GM12878 (cell line): ENCODE measurements around the gene ATXN2. TPM values are rescaled to one million over a fixed set of nuclear protein-coding genes. Genes with fewer than 3 reads are reported as not detected.

ENCODE experiments used
- ATAC-seq: fragments of 200-7000 bp; cut with Tn5 transposase; 3 replicates; pipeline ENCODE4 v1.9.1; 2020; ENCODE audit warnings: mild to moderate bottlenecking, moderate library complexity
- BruUV-seq: library from RNA; stranded (reverse); fragments of 400-500 nt; replicated peaks from 2 replicates; lab custom pipeline; 2021; lab: Mats Ljungman, UMichigan
- CTCF ChIA-PET: fragments of 300-600 bp; sonication (Branson Sonifier 250); formaldehyde crosslinking; extraction: SDS; loops from one replicate; lab custom pipeline; 2021; ENCODE audit warnings: inconsistent platforms; lab: Yijun Ruan, JAX
- POLR2A ChIA-PET: fragments of 350-600 bp; formaldehyde crosslinking; extraction: SDS; loops from one replicate; lab custom pipeline; 2021; ENCODE audit warnings: inconsistent platforms; lab: Charles Lee
- RAD21 ChIA-PET: fragments of 300-600 bp; sonication (Branson Sonifier 250); formaldehyde crosslinking; loops from one replicate; lab custom pipeline; 2023; ENCODE audit warnings: antibody characterized with exemption; ENCODE audit not compliant: unreplicated experiment; lab: Charles Lee
- SMC1A ChIA-PET: fragments of 300-600 bp; sonication (Branson Sonifier 250); formaldehyde crosslinking; loops from one replicate; lab custom pipeline; 2023; ENCODE audit not compliant: unreplicated experiment, uncharacterized antibody; lab: Charles Lee
- DNase-seq: peaks from one replicate; pipeline ENCODE4 v3.0.0-alpha.2; 2011; ENCODE audit warnings: low read depth, low spot score
- FAIRE-seq: peaks from 3 replicates; lab custom pipeline; 2011; peaks lifted over from hg19 to GRCh38; lab: Jason Lieb, UNC
- H2AFZ ChIP-seq: 2 replicates; pipeline ENCODE4 v1.6.0; 2011; ENCODE audit warnings: low read depth, low read length, control low read depth; ENCODE audit not compliant: control insufficient read depth
- H3K27ac ChIP-seq: 2 replicates; pipeline ENCODE4 v1.5.1; 2011; ENCODE audit warnings: control low read depth; ENCODE audit not compliant: control insufficient read depth, insufficient read depth
- H3K27me3 ChIP-seq, 2 experiments: replicated peaks in 1 of 2; 2 replicates each; pipeline versions ENCODE4 v1.6.0 to v1.6.1; 2011; ENCODE audit warnings: low read length in 1 of 2; ENCODE audit not compliant: control insufficient read depth in 2 of 2, insufficient read depth in 2 of 2
- H3K36me3 ChIP-seq, 2 experiments: 2 replicates each; pipeline ENCODE4 v1.5.1; 2011; ENCODE audit warnings: low read length in 1 of 2; ENCODE audit not compliant: control insufficient read depth in 2 of 2, insufficient read depth in 2 of 2
- H3K4me1 ChIP-seq: 2 replicates; pipeline ENCODE4 v1.6.1; 2011; ENCODE audit warnings: mild to moderate bottlenecking, low read length, moderate library complexity, mixed read lengths; ENCODE audit not compliant: control insufficient read depth, insufficient read depth
- H3K4me2 ChIP-seq: 2 replicates; pipeline ENCODE4 v1.6.0; 2011; ENCODE audit warnings: control low read depth; ENCODE audit not compliant: control insufficient read depth, insufficient read depth
- H3K4me3 ChIP-seq: fragments of 200-600 bp; sonication (generic); 2 replicates; pipeline ENCODE4 v1.5.1; 2016
- H3K79me2 ChIP-seq: 2 replicates; pipeline ENCODE4 v1.6.0; 2011; ENCODE audit warnings: low read length; ENCODE audit not compliant: control insufficient read depth, insufficient read depth
- H3K9ac ChIP-seq: 2 replicates; pipeline ENCODE4 v1.8.0; 2011; ENCODE audit warnings: low read length, control low read depth, mixed read lengths; ENCODE audit not compliant: control insufficient read depth, insufficient read depth
- H3K9me3 ChIP-seq: replicated peaks from 3 replicates; pipeline ENCODE4 v1.5.1; 2011; ENCODE audit warnings: mild to moderate bottlenecking, low read length; ENCODE audit not compliant: control insufficient read depth, insufficient read depth
- H4K20me1 ChIP-seq: 2 replicates; pipeline ENCODE4 v1.6.0; 2011; ENCODE audit not compliant: control insufficient read depth, insufficient read depth
- MYB ChIP-seq: fragments of 150-350 bp; IDR thresholded peaks from 2 replicates; pipeline ENCODE4 v1.6.1; 2014; ENCODE audit warnings: mild to moderate bottlenecking, low read depth, low read length, borderline replicate concordance
- MYC ChIP-seq: IDR thresholded peaks from 2 replicates; pipeline ENCODE4 v1.6.1; 2011; ENCODE audit warnings: mild to moderate bottlenecking, low read length, moderate library complexity, inconsistent platforms; ENCODE audit not compliant: insufficient read depth, insufficient replicate concordance, insufficient read length, severe bottlenecking
- NFXL1 ChIP-seq: fragments of 450-650 bp; IDR thresholded peaks from 2 replicates; pipeline ENCODE4 v1.6.1; 2017; ENCODE audit warnings: antibody characterized with exemption, mild to moderate bottlenecking, borderline replicate concordance
- NR2F1 ChIP-seq: fragments of 450-650 bp; conservative IDR thresholded peaks from 2 replicates; pipeline ENCODE4 v1.6.1; 2017; ENCODE audit warnings: mild to moderate bottlenecking
- PAX8 ChIP-seq: fragments of 450-650 bp; IDR thresholded peaks from 2 replicates; pipeline ENCODE4 v1.6.1; 2017; ENCODE audit warnings: mild to moderate bottlenecking, moderate library complexity
- PML ChIP-seq: IDR thresholded peaks from 2 replicates; pipeline ENCODE4 v1.6.1; 2012; ENCODE audit warnings: low read length, inconsistent platforms
- TCF12 ChIP-seq: IDR thresholded peaks from 2 replicates; pipeline ENCODE4 v1.6.1; 2011; ENCODE audit warnings: low read depth, mild to moderate bottlenecking, low read length
- WGBS: methylation state at CpG from one replicate; pipeline ENCODE4 v1.1.6; 2016; ENCODE audit warnings: low lambda C conversion rate; ENCODE audit not compliant: insufficient replicate concordance, insufficient coverage; ENCODE audit errors: missing lambda C conversion rate; 5-methylcytosine and 5-hydroxymethylcytosine counted together
- in situ Hi-C: fragments of 300-500 bp; cut with MboI; formaldehyde crosslinking; loops from 9 replicates; pipeline ENCODE4 v1.14.3; 2018; ENCODE audit warnings: mixed read lengths
- intact Hi-C: fragments of 100-400 bp; cut with micrococcal nuclease; formaldehyde crosslinking; loops from one replicate; pipeline ENCODE4 v1.14.2; 2022; ENCODE audit not compliant: unreplicated experiment
- polyA plus RNA-seq, 11 experiments: library from polyadenylated mRNA; depleted of rRNA in 4 of 11; unstranded in 6 of 11; stranded (reverse) in 5 of 11; fragments of >200 nt; fragmentation: Nextera tagmentation in 4 of 11; fragmentation: Illumina TruSeq in 1 of 11; extraction: Ambion mirVana in 4 of 11; extraction: Trizol in 1 of 11; gene quantifications; 1 replicate in 1 of 11; 2 replicates in 10 of 11; pipeline versions ENCODE4 v1.2.1 to v1.2.3, GENCODE V29; 2011 to 2016; ENCODE audit warnings: inconsistent platforms in 2 of 11, missing spikeins in 2 of 11, low read depth in 1 of 11
- total RNA-seq, 4 experiments: library from RNA; depleted of rRNA in 3 of 4; stranded (reverse); fragments of >200 nt in 3 of 4; fragmentation: Illumina TruSeq in 1 of 4; extraction: Trizol in 1 of 4; gene quantifications; 2 replicates each; pipeline versions ENCODE4 v1.2.1 to v1.2.3, GENCODE V29; 2013 to 2021
- TF ChIP-seq, protein P1 (sequence below): fragments of 450-650 bp; formaldehyde crosslinking; IDR thresholded peaks from 2 replicates; pipeline ENCODE4 v1.5.0; 2022; ENCODE audit warnings: mild to moderate bottlenecking, missing genetic modification characterization
- TF ChIP-seq, protein P2 (sequence below): IDR thresholded peaks from 2 replicates; pipeline ENCODE4 v1.6.1; 2011; ENCODE audit warnings: borderline replicate concordance, low read depth, mild to moderate bottlenecking, moderate library complexity, mixed read lengths, low read length; ENCODE audit not compliant: insufficient read depth; ENCODE audit errors: extremely low read length

ATXN2 gene
- total and polyA plus RNA-seq, 10 of the 15 experiments (the other 5 are each of a cell fraction or from before 2014, with no cell fraction given) = 8.8 to 31.5 (median 19.0) TPM

DNA sequence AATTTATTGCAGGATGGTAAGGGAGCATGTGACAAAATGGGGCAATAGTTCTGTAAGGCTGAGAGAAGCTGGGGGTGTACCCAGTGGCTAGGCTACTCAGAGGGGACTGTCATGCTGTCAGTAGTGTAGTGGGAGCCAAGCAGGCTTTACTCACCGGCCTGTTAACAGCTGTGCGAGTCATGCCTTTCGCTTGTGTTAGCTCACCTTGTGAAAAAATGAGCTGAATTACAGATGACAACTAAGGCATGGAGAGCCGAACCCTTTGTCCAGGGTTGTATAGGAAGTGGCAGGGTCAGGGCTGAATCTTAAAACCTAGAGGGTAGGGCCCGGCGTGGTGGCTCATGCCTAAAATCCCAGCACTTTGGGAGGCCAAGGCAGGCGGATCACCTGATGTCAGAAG is 155.5 kb downstream of the ATXN2 start:
- Histone ChIP-seq H3K4me1 (peaks cover 86% of the 10 kb centered on the region), H3K9ac (peak overlapping the region; percentile 24; the same call in 1 of the 2 replicates), H3K4me3 (peak overlapping the region; percentile 29; the same call in 1 of the 2 replicates), H3K27me3 (no peaks in the 10 kb centered on the region), H3K79me2 (peaks cover 70% of the 10 kb centered on the region), H3K4me2 (peak overlapping the region; percentile 97), H3K27ac (peak overlapping the region; percentile 95), H3K9me3 (no peaks in the 10 kb centered on the region), H3K36me3 (peaks cover 36 to 55% of the 10 kb centered on the region in 2 experiments), H4K20me1 (0 out of 2 replicates have a peak, but pooled peaks cover 2% of the 10 kb centered on the region), H2AFZ (no peak overlapping the region)
- no peak for DNase-seq
- ChIA-PET CTCF (interaction anchor here (0.6 to 27.3 kb wide), 6 partner anchors 8 to 85 kb away, joined by 3 to 1117 read pairs (median 41); partner anchors contain the start of gene SH2B3), POLR2A (interaction anchor here (4.3 to 7.1 kb wide), 5 partner anchors 9 to 46 kb away, joined by 22 to 80 read pairs (median 50); partner anchors contain the start of gene SH2B3), SMC1A (interaction anchor here (1.0 to 7.8 kb wide), 10 partner anchors 8 to 369 kb away, joined by 3 to 104 read pairs (median 26); partner anchors contain the start of gene SH2B3), RAD21 (interaction anchor here (1.1 to 22.6 kb wide), 8 partner anchors 8 to 150 kb away, joined by 3 to 804 read pairs (median 8); partner anchors contain the start of gene SH2B3)
- peak; percentile 24 for ATAC-seq
- FAIRE-seq = no peak
- intact Hi-C loops (no loop called here), in situ Hi-C loops (loop anchor here (25.0 kb wide), 1 partner anchor 1769 kb away; the partner anchor contains the start of gene TPCN1)
- WGBS = 8% methylated on average over 7 of the region's 7 CpGs
- BruUV-seq = no TSS peak
- TF ChIP-seq PML = 0 out of 2 replicates have a peak, but pooled peaks have one; percentile 8
- TF ChIP-seq TCF12 = 0 out of 2 replicates have a peak, but pooled peaks have one; percentile 70
- TF ChIP-seq MYC = no peak
- no peak for TF ChIP-seq NFXL1
- TF ChIP-seq, all 136 proteins: peak for 2

DNA sequence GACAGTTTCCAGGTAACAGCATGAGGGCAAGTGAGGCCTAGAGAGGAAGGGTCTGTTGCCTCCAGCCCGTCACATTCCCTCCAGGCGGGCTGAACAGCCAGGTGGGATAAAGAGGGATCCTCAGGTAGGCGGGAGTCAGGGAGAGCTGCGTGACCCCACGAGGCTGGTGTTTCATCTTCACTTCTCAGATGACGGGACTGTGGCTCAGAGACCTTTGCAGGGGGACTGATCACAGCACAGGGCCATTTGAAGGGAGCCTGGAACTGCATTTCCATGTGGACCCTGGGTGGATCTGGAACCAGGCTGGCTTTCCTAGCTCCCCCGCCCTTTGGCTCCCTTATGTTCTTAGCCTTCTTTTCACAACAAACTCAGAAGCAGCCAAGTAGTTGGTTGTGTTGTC is 156.0 kb downstream of the ATXN2 start:
- Histone ChIP-seq H3K4me2 (peak overlapping the region; percentile 97; the same call in 1 of the 2 replicates), H3K4me3 (peak overlapping the region; percentile 29; the same call in 1 of the 2 replicates), H3K27me3 (no peaks in the 10 kb centered on the region), H4K20me1 (0 out of 2 replicates have a peak, but pooled peaks cover 2% of the 10 kb centered on the region), H3K9me3 (no peaks in the 10 kb centered on the region)
- intact Hi-C loops = no loop called here
- SMC1A ChIA-PET = interaction anchor here (1.2 to 7.8 kb wide), 8 partner anchors 9 to 45 kb away, joined by 4 to 104 read pairs (median 45); partner anchors contain the start of gene SH2B3
- RAD21 ChIA-PET = interaction anchor here (2.0 to 22.6 kb wide), 4 partner anchors 8 to 39 kb away, joined by 8 to 804 read pairs (median 78); partner anchors contain the start of gene SH2B3
- TF ChIP-seq, protein P1, sequence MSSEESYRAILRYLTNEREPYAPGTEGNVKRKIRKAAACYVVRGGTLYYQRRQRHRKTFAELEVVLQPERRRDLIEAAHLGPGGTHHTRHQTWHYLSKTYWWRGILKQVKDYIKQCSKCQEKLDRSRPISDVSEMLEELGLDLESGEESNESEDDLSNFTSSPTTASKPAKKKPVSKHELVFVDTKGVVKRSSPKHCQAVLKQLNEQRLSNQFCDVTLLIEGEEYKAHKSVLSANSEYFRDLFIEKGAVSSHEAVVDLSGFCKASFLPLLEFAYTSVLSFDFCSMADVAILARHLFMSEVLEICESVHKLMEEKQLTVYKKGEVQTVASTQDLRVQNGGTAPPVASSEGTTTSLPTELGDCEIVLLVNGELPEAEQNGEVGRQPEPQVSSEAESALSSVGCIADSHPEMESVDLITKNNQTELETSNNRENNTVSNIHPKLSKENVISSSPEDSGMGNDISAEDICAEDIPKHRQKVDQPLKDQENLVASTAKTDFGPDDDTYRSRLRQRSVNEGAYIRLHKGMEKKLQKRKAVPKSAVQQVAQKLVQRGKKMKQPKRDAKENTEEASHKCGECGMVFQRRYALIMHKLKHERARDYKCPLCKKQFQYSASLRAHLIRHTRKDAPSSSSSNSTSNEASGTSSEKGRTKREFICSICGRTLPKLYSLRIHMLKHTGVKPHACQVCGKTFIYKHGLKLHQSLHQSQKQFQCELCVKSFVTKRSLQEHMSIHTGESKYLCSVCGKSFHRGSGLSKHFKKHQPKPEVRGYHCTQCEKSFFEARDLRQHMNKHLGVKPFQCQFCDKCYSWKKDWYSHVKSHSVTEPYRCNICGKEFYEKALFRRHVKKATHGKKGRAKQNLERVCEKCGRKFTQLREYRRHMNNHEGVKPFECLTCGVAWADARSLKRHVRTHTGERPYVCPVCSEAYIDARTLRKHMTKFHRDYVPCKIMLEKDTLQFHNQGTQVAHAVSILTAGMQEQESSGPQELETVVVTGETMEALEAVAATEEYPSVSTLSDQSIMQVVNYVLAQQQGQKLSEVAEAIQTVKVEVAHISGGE (CRISPR knock-in tag) = no peak
- no peak for TF ChIP-seq PAX8
- TF ChIP-seq, protein P2, sequence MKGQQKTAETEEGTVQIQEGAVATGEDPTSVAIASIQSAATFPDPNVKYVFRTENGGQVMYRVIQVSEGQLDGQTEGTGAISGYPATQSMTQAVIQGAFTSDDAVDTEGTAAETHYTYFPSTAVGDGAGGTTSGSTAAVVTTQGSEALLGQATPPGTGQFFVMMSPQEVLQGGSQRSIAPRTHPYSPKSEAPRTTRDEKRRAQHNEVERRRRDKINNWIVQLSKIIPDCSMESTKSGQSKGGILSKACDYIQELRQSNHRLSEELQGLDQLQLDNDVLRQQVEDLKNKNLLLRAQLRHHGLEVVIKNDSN = no peak
- no peak for TF ChIP-seq NR2F1
- TF ChIP-seq MYB = no peak
- TF ChIP-seq, all 136 proteins: peak for 0
- DNase-seq (no peak), FAIRE-seq (peak; percentile 71), ATAC-seq (no peak)
- no TSS peak for BruUV-seq
- peak overlapping the region; percentile 95 for H3K27ac ChIP-seq
- H2AFZ ChIP-seq = no peak overlapping the region
- 94% methylated on average over 7 of the region's 7 CpGs for WGBS
- in situ Hi-C loops = loop anchor here (25.0 kb wide), 1 partner anchor 1769 kb away; the partner anchor contains the start of gene TPCN1
- peaks cover 32 to 53% of the 10 kb centered on the region in 2 experiments for H3K36me3 ChIP-seq
- POLR2A ChIA-PET = interaction anchor here (2.6 to 7.1 kb wide), 6 partner anchors 8 to 45 kb away, joined by 15 to 80 read pairs (median 50); partner anchors contain the start of gene SH2B3
- CTCF ChIA-PET = interaction anchor here (2.7 to 27.3 kb wide), 4 partner anchors 8 to 40 kb away, joined by 23 to 1117 read pairs (median 110); partner anchors contain the start of gene SH2B3
- H3K4me1 ChIP-seq = peaks cover 86% of the 10 kb centered on the region
- H3K79me2 ChIP-seq = peaks cover 75% of the 10 kb centered on the region
- H3K9ac ChIP-seq = no peak overlapping the region
